IPS-18a (cell line): ENCODE measurements around the gene CAMK4.
"Not testable (repeated sequence)": the region's sequence is repeated elsewhere in the genome, so short reads cannot be mapped to it uniquely, and the experiment has no call there.

Experiments
- H3K27ac ChIP-seq: one replicate; pipeline ENCODE4 v1.5.1; 2013; ENCODE audit warnings: low read length
- H3K27me3 ChIP-seq: one replicate; pipeline ENCODE4 v1.6.1; 2013; ENCODE audit warnings: mild to moderate bottlenecking, low read length; ENCODE audit not compliant: control insufficient read depth, insufficient read depth
- H3K36me3 ChIP-seq: one replicate; pipeline ENCODE4 v1.6.1; 2013; ENCODE audit warnings: low read depth, low read length; ENCODE audit not compliant: control insufficient read depth
- H3K4me1 ChIP-seq: one replicate; pipeline ENCODE4 v1.6.1; 2013; ENCODE audit warnings: low read depth, low read length; ENCODE audit not compliant: control insufficient read depth
- H3K4me3 ChIP-seq: one replicate; pipeline ENCODE4 v1.5.1; 2013; ENCODE audit warnings: low read length
- H3K9ac ChIP-seq: one replicate; pipeline ENCODE4 v1.6.1; 2013; ENCODE audit warnings: mild to moderate bottlenecking, low read length, moderate library complexity
- H3K9me3 ChIP-seq: one replicate; pipeline ENCODE4 v1.6.1; 2013; ENCODE audit warnings: low read depth, low read length; ENCODE audit not compliant: control insufficient read depth

The CAMK4 gene

DNA sequence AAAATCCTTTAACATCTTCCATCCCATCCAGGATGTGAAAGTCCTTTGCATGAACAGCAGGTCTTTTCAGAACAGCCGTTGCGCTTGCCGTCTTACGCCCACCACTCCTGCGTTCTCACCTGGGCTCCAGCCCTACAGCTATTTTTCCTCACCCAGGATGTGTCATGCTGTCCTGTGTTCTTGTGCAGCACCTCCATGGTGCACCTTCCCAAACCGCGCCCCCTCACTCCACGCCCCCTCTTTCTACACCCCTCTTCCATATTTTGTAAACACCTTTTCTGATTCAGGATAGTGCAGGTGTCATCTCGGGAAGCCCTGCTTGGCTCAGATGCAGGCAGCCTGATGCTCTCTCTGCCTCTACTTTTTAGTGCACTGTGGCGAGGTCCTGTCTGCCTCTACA is 18.4 kb downstream of the CAMK4 start:
- no peaks in the 10 kb centered on the region for H3K9me3 ChIP-seq
- H3K27me3 ChIP-seq, result no peaks in the 10 kb centered on the region
- no peak overlapping the region for H3K4me3 ChIP-seq
- H3K9ac ChIP-seq, result no peak overlapping the region
- H3K36me3 ChIP-seq, result no peaks in the 10 kb centered on the region
- no peaks in the 10 kb centered on the region for H3K4me1 ChIP-seq
- H3K27ac ChIP-seq, result no peak overlapping the region

DNA sequence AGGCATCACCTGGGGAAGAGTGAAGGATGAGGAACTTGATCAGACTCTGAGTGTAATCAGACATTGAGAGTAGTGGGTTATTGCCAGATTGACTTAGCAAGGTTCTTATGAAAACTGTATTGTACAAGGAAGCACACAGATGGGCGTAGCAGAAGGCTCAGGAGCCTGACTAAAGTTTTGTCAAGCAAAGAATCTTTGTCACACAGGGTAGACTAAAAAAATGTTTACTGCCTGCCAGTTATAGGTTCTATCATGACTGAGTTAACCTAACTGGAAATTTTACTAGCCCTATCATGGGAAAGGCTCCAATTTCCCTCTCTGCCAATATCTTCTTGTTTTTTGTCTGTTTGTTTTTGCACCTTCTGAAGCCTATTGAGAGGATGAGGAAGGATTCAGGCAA is 19.1 kb downstream of the CAMK4 start:
- no peaks in the 10 kb centered on the region for H3K27me3 ChIP-seq
- H3K36me3 ChIP-seq, result no peaks in the 10 kb centered on the region
- no peak overlapping the region for H3K27ac ChIP-seq
- no peak overlapping the region for H3K4me3 ChIP-seq
- no peak overlapping the region for H3K9ac ChIP-seq
- no peaks in the 10 kb centered on the region for H3K9me3 ChIP-seq
- no peaks in the 10 kb centered on the region for H3K4me1 ChIP-seq

DNA sequence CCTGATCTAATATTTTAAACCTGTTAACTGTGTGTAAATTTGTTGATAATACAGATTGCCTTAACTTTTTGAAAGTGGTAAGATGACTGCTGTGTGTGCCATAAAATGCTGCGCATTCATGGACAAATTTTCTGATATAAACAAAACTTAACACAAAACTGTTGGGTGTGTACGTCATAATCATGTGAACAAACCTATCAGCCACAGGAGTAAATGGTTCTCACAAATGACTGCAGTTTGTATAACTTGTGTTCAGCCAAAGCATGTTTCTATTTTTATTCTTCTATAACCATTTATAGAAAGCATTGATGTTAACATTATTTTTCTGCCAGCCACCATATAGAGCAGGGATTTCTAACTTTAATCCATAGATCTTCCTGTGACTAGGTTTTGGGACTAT is 21.5 kb downstream of the CAMK4 start:
- Histone ChIP-seq H3K27ac (no peak overlapping the region), H3K36me3 (no peaks in the 10 kb centered on the region), H3K27me3 (no peaks in the 10 kb centered on the region), H3K9me3 (no peaks in the 10 kb centered on the region), H3K9ac (no peak overlapping the region), H3K4me1 (no peaks in the 10 kb centered on the region), H3K4me3 (no peak overlapping the region)

DNA sequence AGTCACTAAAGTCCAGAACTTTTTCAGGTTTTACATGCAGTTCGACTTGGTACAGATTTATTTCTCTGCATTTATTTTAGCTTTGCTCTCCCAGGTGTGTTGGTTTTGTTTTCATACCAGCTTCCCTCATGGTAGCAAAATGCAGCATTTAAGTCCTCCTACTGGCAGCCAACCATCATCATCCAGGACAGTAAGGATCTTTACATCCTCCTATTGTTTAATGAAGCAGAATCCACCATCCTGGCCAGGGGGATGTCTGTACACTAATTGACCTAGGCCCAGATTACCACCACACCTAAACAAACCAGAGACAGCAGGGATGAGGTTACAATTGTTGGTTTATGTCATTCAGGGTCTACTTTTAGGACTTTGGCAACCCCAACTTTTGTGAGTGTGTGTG is 22.3 kb downstream of the CAMK4 start:
- Histone ChIP-seq H3K4me3 (no peak overlapping the region), H3K36me3 (no peaks in the 10 kb centered on the region), H3K9ac (no peak overlapping the region), H3K27me3 (no peaks in the 10 kb centered on the region), H3K9me3 (no peaks in the 10 kb centered on the region), H3K4me1 (no peaks in the 10 kb centered on the region), H3K27ac (no peak overlapping the region)

DNA sequence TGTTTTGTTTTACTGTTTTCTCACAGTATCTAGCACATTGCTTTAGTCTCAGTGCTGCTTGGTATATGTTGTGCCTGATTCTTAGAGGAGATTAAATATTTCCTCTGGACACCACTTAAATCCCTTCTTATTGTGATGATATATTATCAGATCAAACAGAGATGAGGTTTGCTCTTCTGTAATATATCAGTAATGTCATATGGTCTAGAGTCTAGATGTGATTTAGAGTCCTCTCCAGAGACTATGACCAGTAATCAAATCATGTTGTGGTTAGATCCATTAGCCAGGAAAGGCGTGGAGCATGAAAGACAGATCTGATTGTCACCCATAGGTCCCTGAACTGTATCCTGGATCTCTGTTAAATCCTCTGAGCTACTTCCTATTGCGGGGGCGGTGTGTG is 24.4 kb downstream of the CAMK4 start:
- no peaks in the 10 kb centered on the region for H3K27me3 ChIP-seq
- no peak overlapping the region for H3K4me3 ChIP-seq
- no peak overlapping the region for H3K9ac ChIP-seq
- H3K4me1 ChIP-seq, result no peaks in the 10 kb centered on the region
- H3K9me3 ChIP-seq, result no peaks in the 10 kb centered on the region
- H3K27ac ChIP-seq, result no peak overlapping the region
- no peaks in the 10 kb centered on the region for H3K36me3 ChIP-seq

DNA sequence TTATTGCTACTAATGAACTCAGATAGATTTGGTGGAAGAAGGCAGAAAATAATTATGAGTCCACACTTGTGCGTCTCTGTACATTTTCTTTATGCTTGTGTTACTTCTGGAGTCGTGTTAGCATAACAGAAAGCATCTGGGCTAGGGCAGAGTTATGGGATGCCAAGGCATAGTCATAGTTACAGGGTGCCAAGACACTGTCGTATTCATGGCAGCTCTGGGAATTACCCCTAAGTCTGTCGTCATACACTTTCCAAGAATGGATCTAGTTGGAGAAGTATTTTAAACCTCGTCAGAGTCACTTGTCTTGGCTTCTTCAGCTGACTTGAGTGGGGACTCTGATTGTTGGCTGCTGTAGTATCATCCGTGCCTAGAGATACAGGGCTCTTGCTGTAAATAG is 27.7 kb downstream of the CAMK4 start:
- Histone ChIP-seq H3K4me3 (no peak overlapping the region), H3K4me1 (no peaks in the 10 kb centered on the region), H3K9ac (no peak overlapping the region), H3K36me3 (no peaks in the 10 kb centered on the region), H3K27ac (no peak overlapping the region), H3K9me3 (no peaks in the 10 kb centered on the region), H3K27me3 (no peaks in the 10 kb centered on the region)

DNA sequence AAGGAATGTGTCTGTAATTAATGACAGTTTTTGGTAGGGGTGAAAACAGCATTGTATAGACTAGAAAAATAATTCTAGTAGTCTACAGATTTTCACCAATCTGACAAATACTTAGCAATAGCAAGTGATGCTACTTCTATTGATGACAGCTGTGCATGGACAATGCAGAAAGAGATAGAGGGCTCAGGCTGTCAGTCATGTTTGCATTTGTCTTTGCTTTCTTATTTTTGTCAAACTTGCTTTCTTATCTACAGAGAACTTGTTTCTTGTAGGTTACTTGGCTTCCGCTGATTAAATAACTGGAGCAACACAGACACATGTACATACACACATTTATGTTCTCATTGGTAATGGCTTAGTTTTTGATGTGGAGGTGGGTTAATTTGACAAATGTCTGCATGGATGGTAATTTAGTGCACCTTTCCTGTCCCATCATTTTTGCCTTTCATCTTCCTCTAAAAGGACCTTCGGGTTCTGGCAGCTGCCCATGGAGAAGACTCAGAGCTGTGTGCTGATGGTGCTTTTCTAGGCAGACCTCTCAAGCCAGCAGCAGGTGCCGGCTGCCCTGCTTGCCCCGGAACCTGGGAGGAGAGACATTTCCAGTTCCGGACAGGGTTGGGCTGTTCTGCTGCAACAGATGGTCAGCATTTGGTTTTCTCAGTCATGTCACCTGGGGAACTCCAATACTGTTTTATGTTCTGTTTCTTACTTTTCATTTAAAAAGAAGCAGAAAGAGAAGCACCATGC is 28.8 kb downstream of the CAMK4 start:
- no peaks in the 10 kb centered on the region for H3K9me3 ChIP-seq
- H3K4me1 ChIP-seq, result no peaks in the 10 kb centered on the region
- no peak overlapping the region for H3K4me3 ChIP-seq
- H3K27me3 ChIP-seq, result no peaks in the 10 kb centered on the region
- H3K36me3 ChIP-seq, result no peaks in the 10 kb centered on the region
- H3K27ac ChIP-seq, result no peak overlapping the region
- H3K9ac ChIP-seq, result no peak overlapping the region

DNA sequence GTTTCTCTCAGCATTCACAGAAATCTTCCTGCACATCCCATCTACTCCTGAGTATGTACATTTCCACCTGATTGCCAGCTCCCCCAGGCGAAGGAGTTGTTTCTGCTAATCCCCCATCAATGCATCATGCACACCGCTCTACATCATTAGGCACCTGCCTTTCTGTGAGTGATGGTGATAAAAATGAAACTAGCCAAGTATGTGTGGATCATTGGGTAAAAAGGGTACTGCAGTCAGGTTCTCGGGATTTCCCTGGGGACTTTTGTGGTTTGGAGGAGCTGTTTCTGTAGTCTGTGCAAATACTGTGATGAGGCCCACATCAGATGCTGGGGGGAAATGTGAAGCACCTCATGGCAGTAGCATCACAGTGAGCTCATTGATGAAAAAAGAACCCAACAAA is 30.4 kb downstream of the CAMK4 start:
- H3K9ac ChIP-seq, result no peak overlapping the region

DNA sequence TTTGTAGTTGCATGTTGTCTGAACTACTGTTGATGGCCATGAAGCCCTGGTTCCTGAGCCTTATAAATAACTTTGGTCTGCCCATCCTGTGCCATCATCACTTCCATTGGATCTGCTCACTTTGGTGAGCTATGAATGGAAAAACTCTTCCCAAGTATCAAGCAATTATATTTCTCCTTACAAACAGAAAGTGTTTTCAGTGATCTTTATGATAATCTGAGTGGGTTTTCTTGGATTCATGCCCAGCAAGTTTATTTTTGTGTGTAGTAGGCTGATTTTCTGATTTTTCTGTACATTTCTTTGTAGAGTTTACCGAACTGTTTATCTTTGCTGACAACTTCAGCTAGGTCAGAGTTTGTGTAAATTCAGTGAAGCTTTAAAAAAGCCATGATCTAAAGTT is 31.0 kb downstream of the CAMK4 start:
- Histone ChIP-seq H3K36me3 (no peaks in the 10 kb centered on the region), H3K4me1 (no peaks in the 10 kb centered on the region), H3K27ac (no peak overlapping the region), H3K27me3 (no peaks in the 10 kb centered on the region), H3K4me3 (no peak overlapping the region), H3K9me3 (no peaks in the 10 kb centered on the region), H3K9ac (no peak overlapping the region)

More for the DNA sequence above, 30.4 kb downstream of the CAMK4 start:
- H3K4me3 ChIP-seq, result no peak overlapping the region
- no peaks in the 10 kb centered on the region for H3K36me3 ChIP-seq
- no peaks in the 10 kb centered on the region for H3K27me3 ChIP-seq
- H3K9me3 ChIP-seq, result no peaks in the 10 kb centered on the region
- no peak overlapping the region for H3K27ac ChIP-seq
- H3K4me1 ChIP-seq, result no peaks in the 10 kb centered on the region

DNA sequence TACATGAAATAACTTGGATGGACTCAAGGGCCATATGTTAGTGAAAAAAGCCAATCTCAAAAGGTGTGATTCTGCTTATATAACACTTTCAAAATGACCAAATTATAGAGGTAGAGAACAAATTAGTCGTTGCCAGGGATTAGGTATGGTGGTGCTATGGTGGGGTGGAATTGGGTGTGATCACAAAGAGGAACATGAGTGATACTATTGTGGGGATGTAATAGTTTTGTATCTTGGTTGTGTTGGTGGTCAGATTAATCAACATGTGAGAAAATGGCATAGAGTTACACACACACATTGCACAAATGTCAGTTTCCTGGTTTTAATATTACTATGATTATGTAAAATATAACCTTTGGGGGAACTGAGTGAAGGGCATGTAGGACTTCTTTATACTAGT is 31.9 kb downstream of the CAMK4 start:
- no peak overlapping the region for H3K27ac ChIP-seq
- no peak overlapping the region for H3K9ac ChIP-seq
- H3K4me1 ChIP-seq, result no peaks in the 10 kb centered on the region
- no peaks in the 10 kb centered on the region for H3K9me3 ChIP-seq
- peaks cover 3% of the 10 kb centered on the region for H3K27me3 ChIP-seq
- no peak overlapping the region for H3K4me3 ChIP-seq
- no peaks in the 10 kb centered on the region for H3K36me3 ChIP-seq

DNA sequence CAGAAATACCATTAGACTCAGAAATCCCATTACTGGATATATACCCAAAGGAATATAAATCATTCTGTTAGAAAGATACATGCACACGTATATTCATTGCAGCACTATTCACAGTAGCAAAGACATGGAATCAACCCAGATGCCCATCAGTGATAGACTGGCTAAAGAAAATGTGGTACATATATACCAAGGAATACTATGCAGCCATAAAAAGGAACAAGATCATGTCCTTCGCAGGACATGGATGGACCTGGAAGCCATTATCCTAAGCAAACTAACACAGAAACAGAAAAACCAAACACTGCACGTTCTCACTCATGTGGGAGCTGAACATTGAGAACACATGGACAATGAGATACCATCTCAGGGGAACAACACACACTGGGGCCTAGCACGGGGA is 33.4 kb downstream of the CAMK4 start:
- H3K9me3 ChIP-seq, H3K4me3 ChIP-seq, H3K4me1 ChIP-seq, H3K27me3 ChIP-seq, H3K36me3 ChIP-seq, H3K27ac ChIP-seq, H3K9ac ChIP-seq: not testable (repeated sequence)

DNA sequence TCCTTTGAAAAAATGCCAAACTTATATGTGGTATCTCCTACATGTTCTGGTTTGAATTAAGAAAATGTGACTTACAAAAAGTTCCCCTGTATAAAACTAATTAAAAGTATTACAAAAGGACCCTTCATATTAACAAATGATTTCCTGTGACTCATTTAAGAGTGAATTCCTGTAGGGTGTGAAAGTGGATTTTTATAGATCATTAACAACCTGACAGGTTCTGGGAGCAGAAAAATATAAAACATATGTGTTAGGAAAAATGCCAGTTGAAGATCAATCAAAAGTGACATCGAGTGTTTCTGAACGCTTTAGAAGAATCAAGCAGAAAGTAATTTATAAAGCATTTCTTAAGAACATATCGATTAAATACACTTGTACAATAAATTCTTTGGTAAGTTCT is 35.5 kb downstream of the CAMK4 start:
- Histone ChIP-seq H3K9ac (no peak overlapping the region), H3K9me3 (no peaks in the 10 kb centered on the region), H3K36me3 (no peaks in the 10 kb centered on the region), H3K27me3 (peaks cover 6% of the 10 kb centered on the region), H3K4me1 (no peaks in the 10 kb centered on the region), H3K27ac (no peak overlapping the region), H3K4me3 (no peak overlapping the region)
